GM12874 (cell line): ENCODE results near the gene EYA4.

Source experiments
- TF ChIP-seq, protein P1 (sequence below): IDR thresholded peaks from 2 replicates; pipeline ENCODE4 v1.5.1; 2011; ENCODE audit warnings: low read depth, mild to moderate bottlenecking, control low read depth, low read length, moderate library complexity; ENCODE audit not compliant: insufficient read depth

Gene EYA4

DNA sequence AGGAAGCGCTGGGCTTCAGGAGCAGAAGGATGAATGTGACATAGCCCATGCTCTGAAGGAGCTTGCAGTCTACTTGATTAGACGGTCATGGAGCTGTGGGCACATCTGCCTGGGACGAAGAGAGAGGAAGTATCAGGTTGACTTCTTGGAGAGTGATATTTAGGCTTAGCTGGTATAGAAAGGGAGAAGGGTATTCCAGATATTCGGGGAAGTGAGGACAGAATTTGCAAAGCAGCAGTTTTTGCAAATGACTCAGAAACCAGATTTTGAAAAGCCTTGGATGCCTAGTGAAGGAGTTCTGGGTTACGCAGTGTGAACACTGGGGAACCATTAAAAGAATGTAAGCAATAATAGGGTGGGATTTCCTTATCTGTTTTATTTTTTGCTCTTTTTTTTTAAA is 60.7 kb downstream of the EYA4 start:
- TF ChIP-seq, protein P1, sequence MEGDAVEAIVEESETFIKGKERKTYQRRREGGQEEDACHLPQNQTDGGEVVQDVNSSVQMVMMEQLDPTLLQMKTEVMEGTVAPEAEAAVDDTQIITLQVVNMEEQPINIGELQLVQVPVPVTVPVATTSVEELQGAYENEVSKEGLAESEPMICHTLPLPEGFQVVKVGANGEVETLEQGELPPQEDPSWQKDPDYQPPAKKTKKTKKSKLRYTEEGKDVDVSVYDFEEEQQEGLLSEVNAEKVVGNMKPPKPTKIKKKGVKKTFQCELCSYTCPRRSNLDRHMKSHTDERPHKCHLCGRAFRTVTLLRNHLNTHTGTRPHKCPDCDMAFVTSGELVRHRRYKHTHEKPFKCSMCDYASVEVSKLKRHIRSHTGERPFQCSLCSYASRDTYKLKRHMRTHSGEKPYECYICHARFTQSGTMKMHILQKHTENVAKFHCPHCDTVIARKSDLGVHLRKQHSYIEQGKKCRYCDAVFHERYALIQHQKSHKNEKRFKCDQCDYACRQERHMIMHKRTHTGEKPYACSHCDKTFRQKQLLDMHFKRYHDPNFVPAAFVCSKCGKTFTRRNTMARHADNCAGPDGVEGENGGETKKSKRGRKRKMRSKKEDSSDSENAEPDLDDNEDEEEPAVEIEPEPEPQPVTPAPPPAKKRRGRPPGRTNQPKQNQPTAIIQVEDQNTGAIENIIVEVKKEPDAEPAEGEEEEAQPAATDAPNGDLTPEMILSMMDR: no peak

- TF ChIP-seq, protein P1: no peak
These were observed 65.8 kb downstream of the EYA4 start for GRCh38 chr6:133306931-133307330.

GRCh38 chr6:133309579-133309978 is 68.4 kb downstream of the EYA4 start:
- TF ChIP-seq, protein P1: no peak

GRCh38 chr6:133312006-133312405 is 70.8 kb downstream of the EYA4 start:
- TF ChIP-seq, protein P1: no peak

DNA sequence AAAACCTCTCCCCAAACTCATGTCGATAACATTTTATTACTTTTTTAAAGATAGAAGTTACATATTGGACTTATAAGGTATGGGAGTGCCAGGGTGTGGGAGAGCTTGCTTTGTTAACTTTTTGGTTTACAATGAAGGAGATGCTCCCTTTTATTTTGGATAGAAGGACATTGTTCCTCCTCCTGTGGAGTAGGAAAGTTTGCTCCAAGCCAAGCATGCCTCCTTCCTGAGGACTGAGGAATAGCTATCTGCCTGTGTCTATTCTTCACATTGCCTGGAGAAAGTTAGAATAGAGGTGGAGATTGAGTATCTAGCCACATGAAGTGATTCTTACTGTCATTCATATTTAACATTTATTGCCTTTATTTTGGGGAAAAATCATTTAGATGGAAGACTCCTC is 71.9 kb downstream of the EYA4 start:
- TF ChIP-seq, protein P1: no peak

- TF ChIP-seq, protein P1: no peak
These were observed 73.8 kb downstream of the EYA4 start for GRCh38 chr6:133314947-133315346.

DNA sequence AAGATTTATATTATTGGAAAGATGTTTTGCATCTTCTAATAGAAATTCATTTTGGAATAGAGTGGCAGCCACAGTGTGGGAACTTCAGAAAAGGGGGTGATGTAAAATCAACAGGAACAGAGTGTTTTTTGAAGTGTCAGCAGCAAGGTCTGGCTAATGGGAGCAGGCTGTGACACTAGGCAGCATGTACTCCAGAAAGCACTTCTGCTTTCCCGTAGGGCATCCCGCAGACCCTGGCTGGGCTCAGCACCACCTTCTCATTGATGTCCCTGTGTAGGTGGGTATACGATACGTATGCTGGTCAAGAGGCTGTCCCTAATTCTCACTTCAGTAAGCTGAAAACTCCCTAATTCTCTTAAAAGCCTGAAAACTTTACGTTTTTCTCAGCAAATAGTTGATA is 74.7 kb downstream of the EYA4 start:
- TF ChIP-seq, protein P1: no peak

- TF ChIP-seq, protein P1: no peak
These were observed 76.5 kb downstream of the EYA4 start for GRCh38 chr6:133317704-133318103.
